GM21390 (cell line): ENCODE measurements around the gene TMEM132A.

Source experiments
- ATAC-seq: cut with Tn5 transposase; IDR thresholded peaks from one replicate; pipeline ENCODE4 v1.9.1; 2021; ENCODE audit not compliant: unreplicated experiment

The TMEM132A gene

GRCh38 chr11:60921777-60922335 is 2.4 kb upstream of the TMEM132A start:
- no peak for ATAC-seq

GRCh38 chr11:60922906-60923305 is 1.4 kb upstream of the TMEM132A start:
- ATAC-seq: no peak

GRCh38 chr11:60923326-60923725 is 934 bp upstream of the TMEM132A start:
- ATAC-seq: no peak

- no peak for ATAC-seq
Observed at GRCh38 chr11:60923800-60924109, 505 bp upstream of the TMEM132A start.

- no peak for ATAC-seq
Observed at GRCh38 chr11:60924906-60925853, 920 bp downstream of the TMEM132A start.

GRCh38 chr11:60925868-60926267 is 1.6 kb downstream of the TMEM132A start:
- no peak for ATAC-seq

GRCh38 chr11:60926500-60926899 is 2.2 kb downstream of the TMEM132A start:
- ATAC-seq: no peak

- ATAC-seq: no peak
Observed at GRCh38 chr11:60927061-60927592, 2.9 kb downstream of the TMEM132A start.

GRCh38 chr11:60927600-60927999 is 3.3 kb downstream of the TMEM132A start:
- no peak for ATAC-seq

GRCh38 chr11:60928563-60929001 is 4.3 kb downstream of the TMEM132A start:
- ATAC-seq: no peak

- ATAC-seq: no peak
Observed at GRCh38 chr11:60929764-60930163, 5.5 kb downstream of the TMEM132A start.

GRCh38 chr11:60930394-60930793 is 6.1 kb downstream of the TMEM132A start:
- no peak for ATAC-seq

- ATAC-seq: no peak
Observed at GRCh38 chr11:60931917-60932316, 7.7 kb downstream of the TMEM132A start.

GRCh38 chr11:60932605-60933356 is 8.5 kb downstream of the TMEM132A start:
- ATAC-seq: no peak

- ATAC-seq: no peak
Observed at GRCh38 chr11:60933416-60934123, 9.3 kb downstream of the TMEM132A start.

GRCh38 chr11:60934124-60934789 is 10.0 kb downstream of the TMEM132A start:
- no peak for ATAC-seq

- ATAC-seq: no peak
Observed at GRCh38 chr11:60934790-60935605, 10.7 kb downstream of the TMEM132A start.

- no peak for ATAC-seq
Observed at GRCh38 chr11:60935676-60936442, 11.6 kb downstream of the TMEM132A start.
